OCI-LY7 (cell line): ENCODE data around the gene ANKH. TPM values are rescaled to one million over a fixed set of nuclear protein-coding genes. Genes with fewer than 3 reads are reported as not detected.

ENCODE experiments used
- BruUV-seq: library from RNA; stranded (reverse); fragments of 400-500 nt; replicated peaks from 2 replicates; lab custom pipeline; 2021; lab: Mats Ljungman, UMichigan
- CTCF ChIA-PET: fragments of 300-600 bp; sonication (Branson Sonifier 250); formaldehyde crosslinking; loops from one replicate; lab custom pipeline; 2022; ENCODE audit warnings: antibody characterized with exemption; ENCODE audit not compliant: unreplicated experiment; lab: Charles Lee
- POLR2A ChIA-PET: fragments of 300-600 bp; sonication (Branson Sonifier 250); formaldehyde crosslinking; loops from one replicate; lab custom pipeline; 2022; ENCODE audit warnings: antibody characterized with exemption; lab: Charles Lee
- DNase-seq: peaks from one replicate; pipeline ENCODE4 v3.0.0-alpha.2; 2015; ENCODE audit warnings: low spot score
- H2AFZ ChIP-seq: fragments of 200-600 bp; sonication (generic), shearing (Covaris generic); 2 replicates; pipeline ENCODE4 v1.6.1; 2014; ENCODE audit warnings: mild to moderate bottlenecking, antibody characterized with exemption, low read length, moderate library complexity
- H3K27ac ChIP-seq: fragments of 200-600 bp; sonication (generic); 2 replicates; pipeline ENCODE4 v1.5.1; 2014; ENCODE audit warnings: mixed run types, low read depth, mild to moderate bottlenecking, moderate library complexity, low read length, inconsistent platforms; ENCODE audit not compliant: poor library complexity, severe bottlenecking
- H3K36me3 ChIP-seq: fragments of 200-600 bp; sonication (generic); 2 replicates; pipeline ENCODE4 v1.6.1; 2014; ENCODE audit warnings: mild to moderate bottlenecking, antibody characterized with exemption, low read length, moderate library complexity, mixed read lengths; ENCODE audit not compliant: insufficient read depth
- H3K4me1 ChIP-seq: fragments of 200-600 bp; sonication (generic); 2 replicates; pipeline ENCODE4 v1.5.1; 2014; ENCODE audit warnings: mild to moderate bottlenecking, low read length; ENCODE audit not compliant: insufficient read depth, poor library complexity, severe bottlenecking
- H3K4me2 ChIP-seq: fragments of 200-600 bp; sonication (generic); 2 replicates; pipeline ENCODE4 v1.6.1; 2014; ENCODE audit warnings: mild to moderate bottlenecking, low read length
- H3K4me3 ChIP-seq: fragments of 200-600 bp; sonication (generic); 2 replicates; pipeline ENCODE4 v1.5.1; 2014; ENCODE audit warnings: mild to moderate bottlenecking, low read depth, low read length; ENCODE audit not compliant: poor library complexity, severe bottlenecking
- H3K79me2 ChIP-seq: fragments of 200-600 bp; sonication (generic); 2 replicates; pipeline ENCODE4 v1.6.1; 2016; ENCODE audit warnings: low read depth, mild to moderate bottlenecking, low read length, moderate library complexity, mixed read lengths; ENCODE audit not compliant: insufficient read depth
- H3K9me2 ChIP-seq: fragments of 200-600 bp; sonication (generic); 2 replicates; pipeline ENCODE4 v1.6.1; 2016; ENCODE audit warnings: mild to moderate bottlenecking, low read length, mixed read lengths; ENCODE audit not compliant: insufficient read depth
- H3K9me3 ChIP-seq: fragments of 200-600 bp; sonication (generic); 2 replicates; pipeline ENCODE4 v1.6.1; 2014; ENCODE audit warnings: mild to moderate bottlenecking, mixed run types, low read length, mixed read lengths
- H4K20me1 ChIP-seq: fragments of 200-600 bp; sonication (generic); 2 replicates; pipeline ENCODE4 v1.6.1; 2014; ENCODE audit warnings: mild to moderate bottlenecking, antibody characterized with exemption, low read length, moderate library complexity, mixed read lengths; ENCODE audit not compliant: insufficient read depth
- EZH2phosphoT487 ChIP-seq: fragments of 200-600 bp; sonication (generic); IDR thresholded peaks from 2 replicates; pipeline ENCODE4 v1.6.1; 2018; ENCODE audit warnings: low read depth, borderline replicate concordance, mild to moderate bottlenecking, mixed run types, antibody characterized with exemption, low read length, moderate library complexity, mixed read lengths
- intact Hi-C: fragments of 100-400 bp; cut with micrococcal nuclease; formaldehyde crosslinking; loops from one replicate; pipeline ENCODE4 v1.10.0; 2022; ENCODE audit not compliant: unreplicated experiment
- total RNA-seq, 2 experiments: library from RNA; depleted of rRNA in 1 of 2; stranded (reverse); fragments of >200 nt in 1 of 2; shearing (Covaris generic) in 1 of 2; gene quantifications; 2 replicates each; pipeline ENCODE4 v1.2.3, GENCODE V29; 2014 to 2022
- TF ChIP-seq, protein P1 (sequence below): fragments of 200-600 bp; sonication (generic); conservative IDR thresholded peaks from 2 replicates; pipeline ENCODE4 v1.5.1; 2014; ENCODE audit warnings: mild to moderate bottlenecking, antibody characterized with exemption, low read length, moderate library complexity, mixed read lengths

Gene ANKH
- total RNA-seq, 2 experiments from 2014 or later = 23.1 to 80.4 TPM

GRCh38 chr5:14739981-14740380 is 131.6 kb downstream of the ANKH start:
- DNase-seq = no peak
- peaks cover 27% of the 10 kb centered on the region; the same call in 1 of the 2 replicates for H3K36me3 ChIP-seq
- no peaks in the 10 kb centered on the region for H3K79me2 ChIP-seq
- intact Hi-C loops = loop anchor here (5.0 kb wide), 1 partner anchor 132 kb away; the partner anchor contains the start of gene ANKH
- POLR2A ChIA-PET = no interaction called here
- H2AFZ ChIP-seq = no peak overlapping the region
- peaks cover 18% of the 10 kb centered on the region for H3K4me1 ChIP-seq
- no peaks in the 10 kb centered on the region for H4K20me1 ChIP-seq
- no peaks in the 10 kb centered on the region for H3K9me2 ChIP-seq
- BruUV-seq = no TSS peak
- no peak overlapping the region for H3K4me3 ChIP-seq
- H3K4me2 ChIP-seq = no peak overlapping the region
- no peaks in the 10 kb centered on the region for H3K9me3 ChIP-seq
- TF ChIP-seq, protein P1, sequence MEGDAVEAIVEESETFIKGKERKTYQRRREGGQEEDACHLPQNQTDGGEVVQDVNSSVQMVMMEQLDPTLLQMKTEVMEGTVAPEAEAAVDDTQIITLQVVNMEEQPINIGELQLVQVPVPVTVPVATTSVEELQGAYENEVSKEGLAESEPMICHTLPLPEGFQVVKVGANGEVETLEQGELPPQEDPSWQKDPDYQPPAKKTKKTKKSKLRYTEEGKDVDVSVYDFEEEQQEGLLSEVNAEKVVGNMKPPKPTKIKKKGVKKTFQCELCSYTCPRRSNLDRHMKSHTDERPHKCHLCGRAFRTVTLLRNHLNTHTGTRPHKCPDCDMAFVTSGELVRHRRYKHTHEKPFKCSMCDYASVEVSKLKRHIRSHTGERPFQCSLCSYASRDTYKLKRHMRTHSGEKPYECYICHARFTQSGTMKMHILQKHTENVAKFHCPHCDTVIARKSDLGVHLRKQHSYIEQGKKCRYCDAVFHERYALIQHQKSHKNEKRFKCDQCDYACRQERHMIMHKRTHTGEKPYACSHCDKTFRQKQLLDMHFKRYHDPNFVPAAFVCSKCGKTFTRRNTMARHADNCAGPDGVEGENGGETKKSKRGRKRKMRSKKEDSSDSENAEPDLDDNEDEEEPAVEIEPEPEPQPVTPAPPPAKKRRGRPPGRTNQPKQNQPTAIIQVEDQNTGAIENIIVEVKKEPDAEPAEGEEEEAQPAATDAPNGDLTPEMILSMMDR = no peak
- TF ChIP-seq EZH2phosphoT487 = no peak
- H3K27ac ChIP-seq = no peak overlapping the region
- CTCF ChIA-PET = no interaction called here

- Histone ChIP-seq H4K20me1 (no peaks in the 10 kb centered on the region), H3K9me2 (no peaks in the 10 kb centered on the region), H3K36me3 (peaks cover 28% of the 10 kb centered on the region; the same call in 1 of the 2 replicates), H3K4me2 (no peak overlapping the region), H3K27ac (no peak overlapping the region), H3K9me3 (no peaks in the 10 kb centered on the region), H2AFZ (no peak overlapping the region), H3K79me2 (no peaks in the 10 kb centered on the region), H3K4me1 (peaks cover 14% of the 10 kb centered on the region), H3K4me3 (no peak overlapping the region)
- intact Hi-C loops = no loop called here
- CTCF ChIA-PET = no interaction called here
- POLR2A ChIA-PET = no interaction called here
- no peak for DNase-seq
- TF ChIP-seq, protein P1 = no peak
- TF ChIP-seq EZH2phosphoT487 = no peak
- no TSS peak for BruUV-seq
Measured at GRCh38 chr5:14739538-14739937, 132.0 kb downstream of the ANKH start.

- Histone ChIP-seq H3K9me3 (no peaks in the 10 kb centered on the region), H3K79me2 (no peaks in the 10 kb centered on the region), H4K20me1 (no peaks in the 10 kb centered on the region), H3K4me2 (no peak overlapping the region), H2AFZ (no peak overlapping the region), H3K9me2 (no peaks in the 10 kb centered on the region), H3K4me1 (peaks cover 3% of the 10 kb centered on the region), H3K4me3 (no peak overlapping the region), H3K36me3 (peaks cover 30% of the 10 kb centered on the region; the same call in 1 of the 2 replicates), H3K27ac (no peak overlapping the region)
- no peak for DNase-seq
- ChIA-PET POLR2A (no interaction called here), CTCF (no interaction called here)
- BruUV-seq = no TSS peak
- TF ChIP-seq EZH2phosphoT487 = no peak
- TF ChIP-seq, protein P1 = no peak
- intact Hi-C loops = no loop called here
Measured at GRCh38 chr5:14738050-14738449, 133.5 kb downstream of the ANKH start.
